Loucy (cell line): Measurements from ENCODE around the gene TMEM271.

Experiments used
- H2AFZ ChIP-seq: fragments of 200-600 bp; sonication (generic); 2 replicates; pipeline ENCODE4 v1.6.0; 2016; ENCODE audit warnings: antibody characterized with exemption, mild to moderate bottlenecking, low read length, moderate library complexity
- H3F3A ChIP-seq: fragments of 200-600 bp; 2 replicates; pipeline ENCODE4 v1.6.0; 2016; ENCODE audit warnings: antibody characterized with exemption, low read depth, mild to moderate bottlenecking
- H3K27me3 ChIP-seq: fragments of 200-600 bp; sonication (generic); 2 replicates; pipeline ENCODE4 v1.6.1; 2014; ENCODE audit warnings: low read length, mild to moderate bottlenecking; ENCODE audit not compliant: insufficient read depth, poor library complexity, severe bottlenecking
- H3K36me3 ChIP-seq: fragments of 200-600 bp; sonication (generic); 2 replicates; pipeline ENCODE4 v1.6.1; 2016; ENCODE audit warnings: low read length; ENCODE audit not compliant: insufficient read depth
- H3K4me1 ChIP-seq: fragments of 200-600 bp; sonication (generic); 2 replicates; pipeline ENCODE4 v1.5.1; 2014; ENCODE audit warnings: low read length, mild to moderate bottlenecking; ENCODE audit not compliant: insufficient read depth, poor library complexity, severe bottlenecking
- H3K4me2 ChIP-seq: fragments of 200-600 bp; sonication (generic); 2 replicates; pipeline ENCODE4 v1.6.0; 2014; ENCODE audit warnings: antibody characterized with exemption, low read length, low read depth, mild to moderate bottlenecking; ENCODE audit not compliant: poor library complexity, severe bottlenecking
- H3K4me3 ChIP-seq: fragments of 200-600 bp; sonication (generic); 2 replicates; pipeline ENCODE4 v1.5.1; 2014; ENCODE audit warnings: low read length, mild to moderate bottlenecking, mixed read lengths; ENCODE audit not compliant: poor library complexity, severe bottlenecking
- H3K79me2 ChIP-seq: fragments of 200-600 bp; sonication (generic); 2 replicates; pipeline ENCODE4 v1.6.1; 2014; ENCODE audit warnings: low read length; ENCODE audit not compliant: insufficient read depth
- H3K9ac ChIP-seq: fragments of 200-600 bp; sonication (generic); 2 replicates; pipeline ENCODE4 v1.6.0; 2014; ENCODE audit warnings: mild to moderate bottlenecking, low read depth, low read length, moderate library complexity; ENCODE audit not compliant: poor library complexity, severe bottlenecking
- H3K9me2 ChIP-seq: fragments of 200-600 bp; sonication (generic); replicated peaks from 2 replicates; pipeline ENCODE4 v1.6.1; 2016; ENCODE audit warnings: low read depth, low read length, mixed read lengths
- H3K9me3 ChIP-seq: fragments of 200-600 bp; sonication (generic); 2 replicates; pipeline ENCODE4 v1.6.1; 2014; ENCODE audit warnings: mild to moderate bottlenecking, antibody characterized with exemption, low read length, low read depth; ENCODE audit not compliant: insufficient read depth
- H4K20me1 ChIP-seq: fragments of 200-600 bp; sonication (generic); 2 replicates; pipeline ENCODE4 v1.6.0; 2014; ENCODE audit warnings: antibody characterized with exemption, low read length, mild to moderate bottlenecking; ENCODE audit not compliant: insufficient read depth, poor library complexity, severe bottlenecking
- EZH2phosphoT487 ChIP-seq: fragments of 200-600 bp; IDR thresholded peaks from 2 replicates; pipeline ENCODE4 v1.6.1; 2018; ENCODE audit warnings: antibody characterized with exemption, mild to moderate bottlenecking, moderate library complexity, borderline replicate concordance
- TF ChIP-seq, protein P1 (sequence below): fragments of 200-600 bp; sonication (generic); conservative IDR thresholded peaks from 2 replicates; pipeline ENCODE4 v1.5.1; 2014; ENCODE audit warnings: mild to moderate bottlenecking, antibody characterized with exemption, low read length

TMEM271 gene

GRCh38 chr4:622071-622995 is 46.2 kb upstream of the TMEM271 start:
- Histone ChIP-seq H3K9me2 (no peaks in the 10 kb centered on the region), H3K4me2 (no peak overlapping the region), H3K79me2 (no peaks in the 10 kb centered on the region), H3K9me3 (peaks cover 20% of the 10 kb centered on the region; the same call in 1 of the 2 replicates), H3K4me3 (no peak overlapping the region), H3K9ac (no peak overlapping the region), H3K27me3 (no peaks in the 10 kb centered on the region), H4K20me1 (no peaks in the 10 kb centered on the region), H3K4me1 (no peaks in the 10 kb centered on the region), H2AFZ (no peak overlapping the region), H3K36me3 (no peaks in the 10 kb centered on the region), H3F3A (no peaks in the 10 kb centered on the region)
- TF ChIP-seq, protein P1, sequence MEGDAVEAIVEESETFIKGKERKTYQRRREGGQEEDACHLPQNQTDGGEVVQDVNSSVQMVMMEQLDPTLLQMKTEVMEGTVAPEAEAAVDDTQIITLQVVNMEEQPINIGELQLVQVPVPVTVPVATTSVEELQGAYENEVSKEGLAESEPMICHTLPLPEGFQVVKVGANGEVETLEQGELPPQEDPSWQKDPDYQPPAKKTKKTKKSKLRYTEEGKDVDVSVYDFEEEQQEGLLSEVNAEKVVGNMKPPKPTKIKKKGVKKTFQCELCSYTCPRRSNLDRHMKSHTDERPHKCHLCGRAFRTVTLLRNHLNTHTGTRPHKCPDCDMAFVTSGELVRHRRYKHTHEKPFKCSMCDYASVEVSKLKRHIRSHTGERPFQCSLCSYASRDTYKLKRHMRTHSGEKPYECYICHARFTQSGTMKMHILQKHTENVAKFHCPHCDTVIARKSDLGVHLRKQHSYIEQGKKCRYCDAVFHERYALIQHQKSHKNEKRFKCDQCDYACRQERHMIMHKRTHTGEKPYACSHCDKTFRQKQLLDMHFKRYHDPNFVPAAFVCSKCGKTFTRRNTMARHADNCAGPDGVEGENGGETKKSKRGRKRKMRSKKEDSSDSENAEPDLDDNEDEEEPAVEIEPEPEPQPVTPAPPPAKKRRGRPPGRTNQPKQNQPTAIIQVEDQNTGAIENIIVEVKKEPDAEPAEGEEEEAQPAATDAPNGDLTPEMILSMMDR, result no peak
- TF ChIP-seq EZH2phosphoT487, result no peak

- no peaks in the 10 kb centered on the region for H3K36me3 ChIP-seq
- H3K4me3 ChIP-seq, result no peak overlapping the region
- no peaks in the 10 kb centered on the region for H3K4me1 ChIP-seq
- H3K9me2 ChIP-seq, result no peaks in the 10 kb centered on the region
- peaks cover 20% of the 10 kb centered on the region; the same call in 1 of the 2 replicates for H3K9me3 ChIP-seq
- TF ChIP-seq, protein P1, result no peak
- TF ChIP-seq EZH2phosphoT487, result no peak
- no peak overlapping the region for H2AFZ ChIP-seq
- H3K4me2 ChIP-seq, result no peak overlapping the region
- no peaks in the 10 kb centered on the region for H4K20me1 ChIP-seq
- no peaks in the 10 kb centered on the region for H3K27me3 ChIP-seq
- no peaks in the 10 kb centered on the region for H3F3A ChIP-seq
- no peaks in the 10 kb centered on the region for H3K79me2 ChIP-seq
- no peak overlapping the region for H3K9ac ChIP-seq
These were observed 45.4 kb upstream of the TMEM271 start for GRCh38 chr4:621296-622070.

DNA sequence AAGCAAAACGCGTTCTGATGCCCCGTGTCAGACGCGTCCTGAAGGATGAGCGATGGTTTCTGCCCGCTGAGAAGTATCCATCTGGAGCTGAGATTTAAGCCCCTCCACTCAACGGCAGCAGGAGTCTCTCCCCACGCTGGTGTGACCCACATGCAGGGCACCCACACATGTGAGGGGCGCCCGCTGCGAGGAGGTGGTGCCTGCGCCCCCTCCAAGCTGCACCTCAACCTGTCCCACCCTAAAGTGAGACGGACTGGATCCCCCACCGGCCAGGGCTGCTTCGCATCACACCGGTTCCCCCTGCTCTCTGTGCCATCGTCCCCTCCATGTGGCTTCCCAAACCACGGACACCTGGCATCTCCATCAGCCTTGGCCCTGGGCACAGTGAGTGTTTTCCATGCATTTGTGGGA is 44.8 kb upstream of the TMEM271 start:
- Histone ChIP-seq H3K4me1 (no peaks in the 10 kb centered on the region), H3K9ac (no peak overlapping the region), H3K4me2 (no peak overlapping the region), H3K27me3 (no peaks in the 10 kb centered on the region), H3K79me2 (no peaks in the 10 kb centered on the region), H3K9me2 (no peaks in the 10 kb centered on the region), H3K9me3 (peaks cover 20% of the 10 kb centered on the region; the same call in 1 of the 2 replicates), H4K20me1 (no peaks in the 10 kb centered on the region), H2AFZ (no peak overlapping the region), H3F3A (no peaks in the 10 kb centered on the region), H3K4me3 (no peak overlapping the region), H3K36me3 (no peaks in the 10 kb centered on the region)
- no peak for TF ChIP-seq EZH2phosphoT487
